ENCODE results near the gene PNMA8C. TPM values are rescaled to one million over a fixed set of nuclear protein-coding genes. Genes with fewer than 3 reads are reported as not detected.

Gene PNMA8C
- total and polyA plus RNA-seq, 2 experiments from 2014 or later: 0.20 to 0.69 TPM

DNA sequence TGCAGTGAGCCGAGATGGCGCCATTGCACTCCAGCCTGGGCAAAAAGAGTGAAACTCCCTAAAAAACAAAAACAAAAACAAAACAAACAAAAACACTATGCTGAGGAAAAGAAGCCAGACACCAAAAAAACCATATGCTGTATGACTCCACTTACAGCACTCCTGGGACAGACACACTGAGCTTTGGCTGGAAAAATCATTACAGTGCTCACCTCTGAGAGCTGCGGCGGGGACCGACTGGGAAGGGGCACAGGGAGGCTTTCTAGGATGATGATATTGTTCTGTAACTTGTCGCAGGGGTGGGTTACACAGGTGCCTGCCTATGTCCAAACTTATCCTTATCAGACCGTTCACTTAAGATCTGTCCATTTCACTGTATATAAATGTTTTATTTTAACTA, 34.8 kb upstream of the PNMA8C start:
- Histone ChIP-seq H3K27ac (no peak overlapping the region), H3K9me3 (ENCODE audit: low read depth) (no peaks in the 10 kb centered on the region), H3K4me3 (no peak overlapping the region), H3K27me3 (no peaks in the 10 kb centered on the region), H3K36me3 (peaks cover 21% of the 10 kb centered on the region), H3K4me1 (ENCODE audit: low read depth) (no peaks in the 10 kb centered on the region)
- DNase-seq (ENCODE audit: low read depth in 1 of 2, low spot score in 1 of 2): no peak
- TF ChIP-seq CTCF (IDR thresholded peaks at IDR 0.05; ENCODE audit: low read depth, low read length): no peak

- Histone ChIP-seq H3K4me3 (no peak overlapping the region), H3K9me3 (ENCODE audit: low read depth) (no peaks in the 10 kb centered on the region), H3K27ac (no peak overlapping the region), H3K27me3 (no peaks in the 10 kb centered on the region), H3K4me1 (ENCODE audit: low read depth) (no peaks in the 10 kb centered on the region), H3K36me3 (peaks cover 3% of the 10 kb centered on the region)
- no peak for DNase-seq (ENCODE audit: low read depth in 1 of 2, low spot score in 1 of 2)
- TF ChIP-seq CTCF (IDR thresholded peaks at IDR 0.05; ENCODE audit: low read depth, low read length): no peak
Measured at GRCh38 chr19:46461537-46461936, 32.8 kb upstream of the PNMA8C start.

- no peaks in the 10 kb centered on the region for H3K4me1 ChIP-seq (ENCODE audit: low read depth)
- no peak overlapping the region for H3K4me3 ChIP-seq
- H3K36me3 ChIP-seq: no peaks in the 10 kb centered on the region
- H3K27me3 ChIP-seq: no peaks in the 10 kb centered on the region
- TF ChIP-seq CTCF (IDR thresholded peaks at IDR 0.05; ENCODE audit: low read depth, low read length): no peak
- DNase-seq (ENCODE audit: low read depth in 1 of 2, low spot score in 1 of 2): no peak
- no peak overlapping the region for H3K27ac ChIP-seq
- no peaks in the 10 kb centered on the region for H3K9me3 ChIP-seq (ENCODE audit: low read depth)
Measured at GRCh38 chr19:46460981-46461380, 32.2 kb upstream of the PNMA8C start.

GRCh38 chr19:46460055-46460454, 31.3 kb upstream of the PNMA8C start:
- Histone ChIP-seq H3K27ac (no peak overlapping the region), H3K9me3 (ENCODE audit: low read depth) (no peaks in the 10 kb centered on the region), H3K4me1 (ENCODE audit: low read depth) (no peaks in the 10 kb centered on the region), H3K36me3 (no peaks in the 10 kb centered on the region), H3K27me3 (no peaks in the 10 kb centered on the region), H3K4me3 (no peak overlapping the region)
- DNase-seq (ENCODE audit: low read depth in 1 of 2, low spot score in 1 of 2): no peak
- no peak for TF ChIP-seq CTCF (IDR thresholded peaks at IDR 0.05; ENCODE audit: low read depth, low read length)

DNA sequence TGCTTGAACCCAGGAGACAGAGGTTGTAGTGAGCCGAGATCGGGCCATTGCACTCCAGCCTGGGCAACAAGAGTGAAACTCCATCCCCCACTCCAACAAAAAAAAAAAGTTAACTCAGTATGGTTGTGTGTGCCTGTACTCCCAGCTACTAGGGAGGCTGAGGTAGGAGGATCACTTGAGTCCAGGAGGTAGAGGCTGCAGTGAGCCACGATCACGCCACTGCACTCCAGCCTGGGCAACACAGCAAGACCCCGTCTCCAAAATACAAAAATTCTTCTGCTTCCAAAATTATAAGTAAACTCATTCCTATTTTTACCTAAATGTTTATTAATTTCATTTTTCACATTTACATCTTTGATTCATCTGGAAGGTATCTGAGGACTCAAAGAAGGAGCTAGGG, 28.2 kb upstream of the PNMA8C start:
- H3K27ac ChIP-seq: no peak overlapping the region
- H3K4me1 ChIP-seq (ENCODE audit: low read depth): no peaks in the 10 kb centered on the region
- no peaks in the 10 kb centered on the region for H3K9me3 ChIP-seq (ENCODE audit: low read depth)
- no peaks in the 10 kb centered on the region for H3K27me3 ChIP-seq
- DNase-seq (ENCODE audit: low read depth in 1 of 2, low spot score in 1 of 2): no peak
- no peak for TF ChIP-seq CTCF (IDR thresholded peaks at IDR 0.05; ENCODE audit: low read depth, low read length)
- H3K36me3 ChIP-seq: no peaks in the 10 kb centered on the region
- no peak overlapping the region for H3K4me3 ChIP-seq

GRCh38 chr19:46454244-46454643, 25.5 kb upstream of the PNMA8C start:
- Histone ChIP-seq H3K4me1 (ENCODE audit: low read depth) (peaks cover 6% of the 10 kb centered on the region), H3K36me3 (no peaks in the 10 kb centered on the region), H3K27ac (no peak overlapping the region), H3K9me3 (ENCODE audit: low read depth) (no peaks in the 10 kb centered on the region), H3K4me3 (no peak overlapping the region), H3K27me3 (no peaks in the 10 kb centered on the region)
- no peak for TF ChIP-seq CTCF (IDR thresholded peaks at IDR 0.05; ENCODE audit: low read depth, low read length)
- DNase-seq (ENCODE audit: low read depth in 1 of 2, low spot score in 1 of 2): no peak

All from cardiac muscle cell (in vitro differentiated cells and primary cell).